ENCODE measurements around the gene AAGAB.

Gene AAGAB

DNA sequence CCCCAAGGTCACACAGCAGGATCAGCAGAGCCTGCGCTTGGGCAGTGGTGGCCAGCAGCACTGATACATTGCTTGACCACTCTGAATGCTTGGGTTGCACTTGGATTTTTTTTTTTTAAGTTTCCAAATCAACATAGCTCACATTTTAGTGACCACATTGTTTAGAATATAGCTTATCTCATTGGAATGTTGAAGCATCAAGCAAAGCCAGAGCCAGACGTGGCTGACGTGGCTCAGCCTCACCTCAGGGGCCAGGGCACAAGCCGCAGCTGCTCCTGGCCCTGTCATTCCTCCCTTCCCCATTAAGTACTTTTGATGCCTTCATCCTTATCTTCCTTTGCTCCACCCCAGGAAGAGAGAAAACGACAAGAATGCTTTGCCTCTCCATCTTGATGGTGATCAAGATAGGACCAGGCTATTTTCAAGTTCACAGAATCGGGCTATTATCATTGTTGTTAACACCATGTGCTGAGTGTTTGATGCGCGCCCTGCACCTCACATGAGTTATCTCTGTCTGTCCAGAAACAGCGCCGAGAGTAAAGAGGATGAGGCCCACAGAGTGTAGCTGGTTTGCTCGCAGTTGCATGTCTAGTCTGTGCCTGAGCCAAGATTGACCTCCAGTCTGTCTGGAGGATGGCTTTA is 75.8 kb downstream of the AAGAB start:
- TF ChIP-seq, protein P1, sequence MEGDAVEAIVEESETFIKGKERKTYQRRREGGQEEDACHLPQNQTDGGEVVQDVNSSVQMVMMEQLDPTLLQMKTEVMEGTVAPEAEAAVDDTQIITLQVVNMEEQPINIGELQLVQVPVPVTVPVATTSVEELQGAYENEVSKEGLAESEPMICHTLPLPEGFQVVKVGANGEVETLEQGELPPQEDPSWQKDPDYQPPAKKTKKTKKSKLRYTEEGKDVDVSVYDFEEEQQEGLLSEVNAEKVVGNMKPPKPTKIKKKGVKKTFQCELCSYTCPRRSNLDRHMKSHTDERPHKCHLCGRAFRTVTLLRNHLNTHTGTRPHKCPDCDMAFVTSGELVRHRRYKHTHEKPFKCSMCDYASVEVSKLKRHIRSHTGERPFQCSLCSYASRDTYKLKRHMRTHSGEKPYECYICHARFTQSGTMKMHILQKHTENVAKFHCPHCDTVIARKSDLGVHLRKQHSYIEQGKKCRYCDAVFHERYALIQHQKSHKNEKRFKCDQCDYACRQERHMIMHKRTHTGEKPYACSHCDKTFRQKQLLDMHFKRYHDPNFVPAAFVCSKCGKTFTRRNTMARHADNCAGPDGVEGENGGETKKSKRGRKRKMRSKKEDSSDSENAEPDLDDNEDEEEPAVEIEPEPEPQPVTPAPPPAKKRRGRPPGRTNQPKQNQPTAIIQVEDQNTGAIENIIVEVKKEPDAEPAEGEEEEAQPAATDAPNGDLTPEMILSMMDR (IDR thresholded peaks at IDR 0.05; ENCODE audit: low read depth, low read length, missing control alignments) = no peak
- DNase-seq (ENCODE audit: low read depth) = no peak
- H3K4me3 ChIP-seq (ENCODE audit: low read depth, low read length) = no peak overlapping the region

DNA sequence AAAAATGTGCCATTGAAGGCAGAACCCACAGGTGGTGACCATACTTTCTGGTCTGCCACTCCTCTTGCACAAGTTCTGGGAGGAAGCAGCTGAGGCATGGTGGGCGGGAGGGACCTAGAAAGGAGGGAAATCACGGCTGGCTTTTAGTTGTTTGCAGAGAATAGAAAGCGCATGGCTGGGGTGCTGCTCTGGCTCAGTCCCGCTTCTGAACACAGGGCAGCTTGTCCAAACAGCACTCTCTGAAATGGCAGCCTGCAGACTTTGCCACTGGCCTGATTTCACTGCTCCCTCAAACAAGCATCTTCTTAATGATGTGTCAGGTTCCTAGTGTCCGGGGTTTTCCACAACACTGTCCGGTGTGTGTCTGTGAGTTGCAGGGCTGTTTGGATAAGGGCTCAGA is 76.7 kb downstream of the AAGAB start:
- no peak for DNase-seq (ENCODE audit: low read depth)

DNA sequence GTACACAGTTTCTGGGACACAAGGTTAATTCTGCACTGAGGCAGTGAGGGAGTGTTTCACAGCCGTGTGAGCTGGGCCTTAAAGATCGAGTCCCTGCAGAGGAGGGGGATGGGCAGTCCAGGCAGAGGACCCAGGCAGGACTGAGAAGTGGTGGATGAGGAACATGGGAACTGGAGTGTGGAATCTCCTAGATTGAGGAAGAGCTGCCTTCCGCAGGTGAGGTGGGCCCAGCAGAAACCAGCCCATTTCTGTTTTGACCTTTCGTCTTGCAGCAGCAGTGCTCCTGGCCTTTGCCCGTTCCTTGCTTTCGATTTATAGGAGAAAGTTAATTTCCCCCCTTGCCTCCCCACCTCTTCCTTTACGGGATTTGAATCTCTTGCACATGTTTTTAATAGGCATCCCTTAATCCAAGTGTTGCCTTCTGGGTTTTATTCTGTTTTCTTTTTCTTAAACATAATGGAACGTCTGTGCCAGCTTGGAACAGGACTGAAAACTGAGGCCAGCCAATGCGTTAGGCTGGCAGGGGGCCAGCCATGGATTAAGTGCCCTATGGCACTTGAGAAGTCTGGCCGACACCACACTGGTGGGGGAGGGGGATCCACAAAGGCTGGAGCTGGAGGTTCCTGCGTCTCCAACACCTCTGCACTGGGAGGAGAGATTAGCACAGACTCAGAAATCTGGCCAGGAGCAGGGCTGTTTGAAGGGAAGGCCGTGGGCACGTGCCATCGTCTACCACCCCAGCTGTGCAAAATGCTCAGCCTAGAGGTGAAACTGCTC is 78.1 kb downstream of the AAGAB start:
- TF ChIP-seq, protein P1 (IDR thresholded peaks at IDR 0.05; ENCODE audit: low read depth, low read length, missing control alignments) = no peak
- H3K4me3 ChIP-seq (ENCODE audit: low read depth, low read length) = no peak overlapping the region
- no peak for DNase-seq (ENCODE audit: low read depth)

More for the DNA sequence above, 76.7 kb downstream of the AAGAB start:
- TF ChIP-seq, protein P1 (IDR thresholded peaks at IDR 0.05; ENCODE audit: low read depth, low read length, missing control alignments) = no peak
- no peak overlapping the region for H3K4me3 ChIP-seq (ENCODE audit: low read depth, low read length)

DNA sequence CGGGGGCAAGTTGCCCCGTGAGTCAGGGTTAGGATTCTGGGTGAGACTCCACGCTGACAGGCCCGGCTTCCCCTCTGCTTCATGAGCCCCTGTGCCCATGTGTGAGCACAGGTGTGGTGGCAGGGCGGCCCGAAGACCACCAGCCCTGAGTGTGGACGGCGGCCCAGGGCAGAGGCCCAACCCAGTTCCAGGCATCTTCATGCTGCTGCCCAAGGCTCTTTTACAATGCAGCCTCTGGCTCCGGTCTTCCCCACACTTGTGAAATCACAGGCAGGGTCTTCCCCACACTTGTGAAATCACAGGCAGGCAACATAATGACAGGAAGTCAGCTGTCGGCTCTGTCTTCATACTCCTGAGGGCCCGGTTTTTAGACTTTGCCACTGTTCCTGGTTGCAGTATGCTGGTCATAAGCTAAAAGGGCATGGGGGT is 78.8 kb downstream of the AAGAB start:
- TF ChIP-seq, protein P1 (IDR thresholded peaks at IDR 0.05; ENCODE audit: low read depth, low read length, missing control alignments) = no peak
- DNase-seq (ENCODE audit: low read depth) = no peak
- no peak overlapping the region for H3K4me3 ChIP-seq (ENCODE audit: low read depth, low read length)

DNA sequence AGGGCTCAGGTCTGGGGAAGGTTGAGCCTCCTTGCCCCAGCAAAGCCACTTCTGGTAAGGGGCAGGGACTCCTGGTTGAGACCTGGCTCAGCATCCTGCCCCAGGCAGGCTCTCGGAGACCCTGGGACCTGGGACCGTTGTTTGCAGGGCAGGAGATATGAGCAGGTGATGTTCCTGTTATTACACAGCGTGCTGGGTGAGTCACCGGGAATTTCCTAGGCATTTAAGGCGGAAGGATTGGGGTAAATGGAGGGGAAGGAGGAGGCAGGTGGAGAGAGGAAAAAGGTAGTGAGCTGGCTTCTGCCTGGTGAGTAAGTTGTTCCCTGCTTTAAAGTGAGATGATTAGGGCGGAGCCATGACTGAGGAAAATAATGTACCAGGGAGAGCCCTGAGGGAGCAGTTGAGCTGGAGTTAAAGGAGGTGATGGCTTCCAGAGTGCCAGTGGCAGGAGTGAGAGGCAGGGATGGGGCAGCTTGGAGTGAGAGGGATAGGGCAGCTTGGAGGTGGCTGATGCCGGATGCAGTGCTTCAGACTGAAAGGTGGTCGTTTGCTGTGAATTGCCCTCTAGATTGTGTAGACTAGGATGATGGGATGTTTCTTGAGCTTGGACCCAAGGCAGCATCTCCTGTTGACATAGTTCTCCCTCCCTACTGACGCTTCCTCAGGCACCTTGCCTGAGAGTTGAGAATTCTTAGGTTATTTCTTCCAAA is 79.4 kb downstream of the AAGAB start:
- no peak for DNase-seq (ENCODE audit: low read depth)
- TF ChIP-seq, protein P1 (IDR thresholded peaks at IDR 0.05; ENCODE audit: low read depth, low read length, missing control alignments) = no peak
- no peak overlapping the region for H3K4me3 ChIP-seq (ENCODE audit: low read depth, low read length)

DNA sequence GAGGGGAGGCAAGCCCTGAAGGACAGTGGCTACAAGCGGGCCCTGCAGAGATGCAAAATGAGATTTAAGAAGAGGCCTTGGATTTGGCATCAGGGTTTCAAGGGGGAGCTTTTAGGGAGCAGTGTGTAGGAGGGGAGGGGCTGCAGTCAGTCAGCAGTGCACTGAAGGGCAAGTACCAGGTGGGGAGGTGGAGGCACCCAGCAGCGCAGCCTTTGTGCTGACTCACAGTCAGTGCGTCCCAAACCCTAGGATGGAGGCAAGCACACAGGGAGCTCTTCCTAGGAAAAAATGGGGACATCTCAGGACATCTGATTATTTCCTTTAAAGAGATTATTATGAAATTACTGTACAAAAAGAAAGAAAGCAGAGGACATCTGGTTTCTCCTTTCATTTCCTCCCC is 80.0 kb downstream of the AAGAB start:
- TF ChIP-seq, protein P1 (IDR thresholded peaks at IDR 0.05; ENCODE audit: low read depth, low read length, missing control alignments) = no peak
- DNase-seq (ENCODE audit: low read depth) = no peak
- H3K4me3 ChIP-seq (ENCODE audit: low read depth, low read length) = no peak overlapping the region
